HG02884 (cell line): ENCODE measurements around the gene MIOX.

Experiments used
- ATAC-seq: cut with Tn5 transposase; IDR thresholded peaks from one replicate; pipeline ENCODE4 v1.9.1; 2021; ENCODE audit warnings: mild to moderate bottlenecking, moderate library complexity; ENCODE audit not compliant: unreplicated experiment

The MIOX gene

GRCh38 chr22:50489363-50490243 is 2.9 kb downstream of the MIOX start:
- no peak for ATAC-seq

GRCh38 chr22:50490531-50491308 is 4.1 kb downstream of the MIOX start:
- ATAC-seq = no peak

- no peak for ATAC-seq
These were observed 10.4 kb downstream of the MIOX start for GRCh38 chr22:50497093-50497492.

- no peak for ATAC-seq
These were observed 11.7 kb downstream of the MIOX start for GRCh38 chr22:50498322-50498890.

GRCh38 chr22:50500452-50500851 is 13.8 kb downstream of the MIOX start:
- no peak for ATAC-seq

GRCh38 chr22:50502096-50502495 is 15.4 kb downstream of the MIOX start:
- no peak for ATAC-seq

- ATAC-seq = no peak
These were observed 16.2 kb downstream of the MIOX start for GRCh38 chr22:50502628-50503474.

GRCh38 chr22:50503475-50504145 is 17.0 kb downstream of the MIOX start:
- no peak for ATAC-seq

GRCh38 chr22:50504369-50505211 is 17.9 kb downstream of the MIOX start:
- ATAC-seq = no peak

GRCh38 chr22:50505276-50505775 is 18.7 kb downstream of the MIOX start:
- ATAC-seq = no peak

- no peak for ATAC-seq
These were observed 19.3 kb downstream of the MIOX start for GRCh38 chr22:50505776-50506610.

GRCh38 chr22:50506611-50507420 is 20.2 kb downstream of the MIOX start:
- no peak for ATAC-seq

- ATAC-seq = peak; percentile 47
These were observed 20.8 kb downstream of the MIOX start, which contains the start of gene LMF2 for GRCh38 chr22:50507421-50507990. Gene LMF2 (minus strand): TSS chr22:50507702. CDS start chr22:50507675, 27 bp downstream.

- ATAC-seq = peak; percentile 70
These were observed 21.6 kb downstream of the MIOX start, which contains the start of gene NCAPH2 for GRCh38 chr22:50507991-50508884. Gene NCAPH2 (plus strand): TSS chr22:50508224. CDS start chr22:50508338, 114 bp downstream.

- no peak for ATAC-seq
These were observed 22.2 kb downstream of the MIOX start for GRCh38 chr22:50508897-50509296.

- no peak for ATAC-seq
These were observed 26.5 kb downstream of the MIOX start for GRCh38 chr22:50513175-50513574.
